HCT116 (cell line): Measurements from ENCODE around the gene GATM. TPM values are rescaled to one million over a fixed set of nuclear protein-coding genes. Genes with fewer than 3 reads are reported as not detected.

Experiments used
- ATAC-seq: fragments of 200-7000 bp; cut with Tn5 transposase; 2 replicates; pipeline ENCODE4 v1.9.1; 2020; ENCODE audit warnings: mild to moderate bottlenecking, moderate library complexity
- BruUV-seq: library from RNA; stranded (reverse); fragments of 400-500 nt; replicated peaks from 2 replicates; lab custom pipeline; 2021; lab: Mats Ljungman, UMichigan
- CTCF ChIA-PET: fragments of 300-600 bp; sonication (Branson Sonifier 250); formaldehyde crosslinking; loops from one replicate; lab custom pipeline; 2021; ENCODE audit warnings: antibody characterized with exemption; lab: Charles Lee
- POLR2A ChIA-PET: fragments of 300-600, 350-600 bp; sonication (Branson Sonifier 250); formaldehyde crosslinking; loops from one replicate; lab custom pipeline; 2021; ENCODE audit warnings: antibody characterized with exemption; lab: Charles Lee
- RAD21 ChIA-PET, 2 experiments: fragments of 300-600 bp; sonication (Branson Sonifier 250); formaldehyde crosslinking; loops; one replicate each; lab custom pipeline; 2023; ENCODE audit warnings: low total read pairs in 2 of 2; ENCODE audit not compliant: uncharacterized antibody in 2 of 2, unreplicated experiment in 2 of 2, low non-redundant PET in 1 of 2; lab: Charles Lee
- DNase-seq: peaks from one replicate; pipeline ENCODE4 v3.0.0-alpha.2; 2010; ENCODE audit warnings: low read depth, low spot score
- H2AFZ ChIP-seq: fragments of 200-600 bp; shearing (Covaris generic), sonication (generic); 2 replicates; pipeline ENCODE4 v1.6.1; 2017; ENCODE audit warnings: low read depth, mixed run types, mixed read lengths, antibody characterized with exemption, low read length; ENCODE audit not compliant: poor library complexity, severe bottlenecking
- H3K27ac ChIP-seq: 2 replicates; pipeline ENCODE4 v1.5.1; 2012; ENCODE audit warnings: low read depth, low read length
- H3K27me3 ChIP-seq: fragments of 200-600 bp; sonication (generic); 2 replicates; pipeline ENCODE4 v1.6.1; 2016; ENCODE audit warnings: mixed run types, low read length, mixed read lengths; ENCODE audit not compliant: insufficient read depth
- H3K36me3 ChIP-seq, 2 experiments: fragments of 200-500 bp in 1 of 2; fragments of 200-600 bp in 1 of 2; sonication (Bioruptor generic) in 1 of 2; sonication (generic) in 1 of 2; 2 replicates each; pipeline versions ENCODE4 v1.5.1 to v1.6.1; 2014 to 2016; ENCODE audit warnings: low read length in 2 of 2, inconsistent platforms in 1 of 2, mixed read lengths in 1 of 2, mixed run types in 1 of 2; ENCODE audit not compliant: insufficient read depth in 2 of 2, control insufficient read depth in 1 of 2
- H3K4me1 ChIP-seq, 2 experiments: fragments of 200-600 bp in 1 of 2; sonication (generic) in 1 of 2; 2 replicates each; pipeline versions ENCODE4 v1.5.1 to v1.6.1; 2012 to 2017; ENCODE audit warnings: low read length in 2 of 2, inconsistent platforms in 1 of 2, mild to moderate bottlenecking in 1 of 2, mixed read lengths in 1 of 2, mixed run types in 1 of 2, moderate library complexity in 1 of 2; ENCODE audit not compliant: insufficient read depth in 2 of 2, control insufficient read depth in 1 of 2
- H3K4me2 ChIP-seq: fragments of 200-600 bp; sonication (generic); 2 replicates; pipeline ENCODE4 v1.6.1; 2017; ENCODE audit warnings: mixed run types, low read length, mixed read lengths
- H3K4me3 ChIP-seq, 2 experiments: fragments of 200-600 bp in 1 of 2; sonication (generic) in 1 of 2; replicated peaks in 1 of 2; 2 replicates each; pipeline ENCODE4 v1.5.1; 2011 to 2016; ENCODE audit warnings: low read length in 2 of 2, control low read depth in 1 of 2, low read depth in 1 of 2, mild to moderate bottlenecking in 1 of 2, mixed read lengths in 1 of 2, mixed run types in 1 of 2
- H3K79me2 ChIP-seq: fragments of 200-600 bp; sonication (generic); 2 replicates; pipeline ENCODE4 v1.6.1; 2017; ENCODE audit warnings: mild to moderate bottlenecking, mixed run types, low read length, moderate library complexity, mixed read lengths; ENCODE audit not compliant: insufficient read depth
- H3K9ac ChIP-seq: fragments of 200-600 bp; sonication (generic); 2 replicates; pipeline ENCODE4 v1.6.1; 2016; ENCODE audit warnings: low read length, mixed read lengths
- H3K9me2 ChIP-seq: fragments of 200-600 bp; sonication (generic), shearing (Covaris generic); 2 replicates; pipeline ENCODE4 v1.6.1; 2017; ENCODE audit warnings: mixed run types, mild to moderate bottlenecking, moderate library complexity; ENCODE audit not compliant: insufficient read depth
- H3K9me3 ChIP-seq, 2 experiments: fragments of 200-500 bp in 1 of 2; fragments of 200-600 bp in 1 of 2; sonication (Bioruptor generic) in 1 of 2; sonication (generic) in 1 of 2; 2 replicates each; pipeline ENCODE4 v1.6.1; 2014 to 2017; ENCODE audit warnings: low read length in 2 of 2, mixed read lengths in 2 of 2, inconsistent platforms in 1 of 2, low read depth in 1 of 2, mild to moderate bottlenecking in 1 of 2, mixed run types in 1 of 2, moderate library complexity in 1 of 2; ENCODE audit not compliant: control insufficient read depth in 1 of 2, insufficient read depth in 1 of 2
- H4K20me1 ChIP-seq: fragments of 200-600 bp; sonication (generic), shearing (Covaris generic); 2 replicates; pipeline ENCODE4 v1.6.1; 2017; ENCODE audit warnings: mixed run types, mild to moderate bottlenecking, moderate library complexity; ENCODE audit not compliant: insufficient read depth
- ATF3 ChIP-seq: IDR thresholded peaks from 2 replicates; pipeline ENCODE4 v1.6.1; 2012
- CEBPB ChIP-seq: IDR thresholded peaks from 2 replicates; pipeline ENCODE4 v1.6.1; 2012; ENCODE audit warnings: low read depth
- EGR1 ChIP-seq: IDR thresholded peaks from 2 replicates; pipeline ENCODE4 v1.6.1; 2012; ENCODE audit warnings: low read depth
- ELF1 ChIP-seq: IDR thresholded peaks from 2 replicates; pipeline ENCODE4 v1.6.1; 2012; ENCODE audit warnings: low read depth, borderline replicate concordance
- EZH2 ChIP-seq: fragments of 200-600 bp; sonication (generic); IDR thresholded peaks from 2 replicates; pipeline ENCODE4 v1.6.1; 2017; ENCODE audit warnings: antibody characterized with exemption, mixed run types
- FOSL1 ChIP-seq: IDR thresholded peaks from 2 replicates; pipeline ENCODE4 v1.6.1; 2012; ENCODE audit warnings: low read depth
- JUND ChIP-seq: IDR thresholded peaks from 2 replicates; pipeline ENCODE4 v1.6.1; 2012
- MAX ChIP-seq: IDR thresholded peaks from 2 replicates; pipeline ENCODE4 v1.6.1; 2012
- REST ChIP-seq: IDR thresholded peaks from 2 replicates; pipeline ENCODE4 v1.6.1; 2012; ENCODE audit warnings: low read depth
- SP1 ChIP-seq: IDR thresholded peaks from 2 replicates; pipeline ENCODE4 v1.6.1; 2012; ENCODE audit warnings: low read depth
- SRF ChIP-seq: IDR thresholded peaks from 2 replicates; pipeline ENCODE4 v1.6.1; 2012; ENCODE audit warnings: low read depth
- ZBTB33 ChIP-seq: IDR thresholded peaks from 2 replicates; pipeline ENCODE4 v1.6.1; 2011; ENCODE audit warnings: mild to moderate bottlenecking, low read length, moderate library complexity; ENCODE audit not compliant: insufficient replicate concordance; ENCODE audit errors: extremely low read depth
- ZNF274 ChIP-seq: fragments of 200-500 bp; sonication (Bioruptor generic); IDR thresholded peaks from 2 replicates; pipeline ENCODE4 v1.6.1; 2014; ENCODE audit warnings: mild to moderate bottlenecking, low read depth, low read length, inconsistent platforms
- intact Hi-C: fragments of 100-400 bp; cut with micrococcal nuclease; formaldehyde crosslinking; loops from 2 replicates; pipeline ENCODE4 v1.10.0; 2022
- total RNA-seq: library from RNA; stranded (reverse); gene quantifications from one replicate; pipeline ENCODE4 v1.2.1, GENCODE V29; 2021; ENCODE audit not compliant: unreplicated experiment

The GATM gene
- total RNA-seq, 1 experiment from 2014 or later = 3.1 TPM

GRCh38 chr15:45384700-45385099 is 6.4 kb upstream of the GATM start:
- no peak overlapping the region for H3K4me2 ChIP-seq
- no peak overlapping the region for H3K9ac ChIP-seq
- H3K79me2 ChIP-seq = no peaks in the 10 kb centered on the region
- H3K9me3 ChIP-seq = no peaks in the 10 kb centered on the region
- no peaks in the 10 kb centered on the region for H3K36me3 ChIP-seq
- CTCF ChIA-PET = no interaction called here
- H2AFZ ChIP-seq = no peak overlapping the region
- intact Hi-C loops = no loop called here
- no peaks in the 10 kb centered on the region for H4K20me1 ChIP-seq
- no peaks in the 10 kb centered on the region for H3K4me1 ChIP-seq
- TF ChIP-seq CEBPB (no peak), REST (no peak), SP1 (no peak), MAX (no peak), EGR1 (no peak), JUND (no peak), ZBTB33 (no peak), FOSL1 (no peak), ELF1 (no peak), ATF3 (no peak), ZNF274 (no peak), SRF (no peak), EZH2 (no peak)
- POLR2A ChIA-PET = no interaction called here
- RAD21 ChIA-PET = no interaction called here
- ATAC-seq = no peak
- H3K27ac ChIP-seq = no peak overlapping the region
- H3K4me3 ChIP-seq = no peak overlapping the region
- BruUV-seq = no TSS peak
- no peaks in the 10 kb centered on the region for H3K9me2 ChIP-seq
- no peak for DNase-seq
- H3K27me3 ChIP-seq = no peaks in the 10 kb centered on the region
